Activated T-helper 1 cell treated with anti-CD3 and anti-CD28 coated beads, Interleukin-12 subunit alpha, Interleukin-12 subunit beta, Interleukin-2, Interleukin-4 antibody, amounts not matched to agents 30 ng/mL and 10 ng/mL and 1 ng/mL, durations not matched to agents 14 hours and 24 hours and 36 hours (primary cell): ENCODE results near the gene FALEC. TPM values are rescaled to one million over a fixed set of nuclear protein-coding genes. Genes with fewer than 3 reads are reported as not detected.
A peak's percentile ranks its signal among the peaks of the same experiment; 100 is the strongest.

ENCODE experiments used
- DNase-seq: peaks from one replicate; pipeline ENCODE4 v3.0.0; 2021; ENCODE audit warnings: low spot score
- H3K27ac Mint-ChIP-seq: one replicate; pipeline ENCODE4 v1.8.0; 2021; ENCODE audit warnings: mild to moderate bottlenecking, mixed read lengths
- H3K27me3 Mint-ChIP-seq: one replicate; pipeline ENCODE4 v1.8.0; 2022; ENCODE audit warnings: mild to moderate bottlenecking, moderate library complexity, mixed read lengths; ENCODE audit not compliant: insufficient read depth
- H3K36me3 Mint-ChIP-seq: one replicate; pipeline ENCODE4 v1.8.0; 2021; ENCODE audit warnings: low read depth, mixed read lengths
- H3K4me1 Mint-ChIP-seq: one replicate; pipeline ENCODE4 v1.8.0; 2021; ENCODE audit warnings: low read depth, mixed read lengths
- H3K4me3 Mint-ChIP-seq: one replicate; pipeline ENCODE4 v1.8.0; 2021; ENCODE audit warnings: mild to moderate bottlenecking, moderate library complexity, mixed read lengths
- H3K9me3 Mint-ChIP-seq: one replicate; pipeline ENCODE4 v1.8.0; 2021; ENCODE audit warnings: mixed read lengths
- intact Hi-C: fragments of 100-400 bp; cut with micrococcal nuclease; formaldehyde crosslinking; loops from one replicate; pipeline ENCODE4 v1.15.1; 2024
- total RNA-seq: library from RNA; stranded (reverse); gene quantifications from 2 replicates; pipeline ENCODE4 v1.2.3, GENCODE V29; 2022

Gene FALEC
- total RNA-seq, 1 donor from 2014 or later = not detected

- Mint-ChIP-seq H3K4me1 (no peaks in the 10 kb centered on the region), H3K9me3 (no peaks in the 10 kb centered on the region), H3K27me3 (no peaks in the 10 kb centered on the region), H3K4me3 (no peak overlapping the region), H3K27ac (no peak overlapping the region), H3K36me3 (no peaks in the 10 kb centered on the region)
- DNase-seq = no peak
- intact Hi-C loops = no loop called here
These were observed 22.5 kb downstream of the FALEC start for GRCh38 chr1:150537732-150538684.

- Mint-ChIP-seq H3K27ac (no peak overlapping the region), H3K4me1 (peaks cover 4% of the 10 kb centered on the region), H3K36me3 (no peaks in the 10 kb centered on the region), H3K4me3 (no peak overlapping the region), H3K9me3 (no peaks in the 10 kb centered on the region), H3K27me3 (peaks cover 14% of the 10 kb centered on the region)
- DNase-seq = no peak
- intact Hi-C loops = no loop called here
These were observed 28.1 kb downstream of the FALEC start for GRCh38 chr1:150543500-150544143.

- no peak for DNase-seq
- no peak overlapping the region for H3K27ac Mint-ChIP-seq
- intact Hi-C loops = no loop called here
- H3K9me3 Mint-ChIP-seq = no peaks in the 10 kb centered on the region
- H3K4me3 Mint-ChIP-seq = no peak overlapping the region
- peaks cover 4% of the 10 kb centered on the region for H3K4me1 Mint-ChIP-seq
- no peaks in the 10 kb centered on the region for H3K36me3 Mint-ChIP-seq
- peaks cover 14% of the 10 kb centered on the region for H3K27me3 Mint-ChIP-seq
These were observed 28.7 kb downstream of the FALEC start for GRCh38 chr1:150544204-150544603.

GRCh38 chr1:150545486-150546032, 30.0 kb downstream of the FALEC start:
- H3K9me3 Mint-ChIP-seq = no peaks in the 10 kb centered on the region
- no peak for DNase-seq
- H3K4me1 Mint-ChIP-seq = peaks cover 12% of the 10 kb centered on the region
- no peak overlapping the region for H3K27ac Mint-ChIP-seq
- no peaks in the 10 kb centered on the region for H3K36me3 Mint-ChIP-seq
- intact Hi-C loops = no loop called here
- H3K27me3 Mint-ChIP-seq = peaks cover 19% of the 10 kb centered on the region
- no peak overlapping the region for H3K4me3 Mint-ChIP-seq

- H3K9me3 Mint-ChIP-seq = no peaks in the 10 kb centered on the region
- peaks cover 22% of the 10 kb centered on the region for H3K27me3 Mint-ChIP-seq
- no peak overlapping the region for H3K4me3 Mint-ChIP-seq
- DNase-seq = no peak
- intact Hi-C loops = no loop called here
- peaks cover 3% of the 10 kb centered on the region for H3K36me3 Mint-ChIP-seq
- H3K27ac Mint-ChIP-seq = no peak overlapping the region
- peaks cover 21% of the 10 kb centered on the region for H3K4me1 Mint-ChIP-seq
These were observed 30.9 kb downstream of the FALEC start for GRCh38 chr1:150546294-150546937.

GRCh38 chr1:150548324-150548631, 32.7 kb downstream of the FALEC start:
- intact Hi-C loops = loop anchor here (2.0 kb wide), 1 partner anchor 33 kb away; the partner anchor contains the start of gene FALEC
- peaks cover 34% of the 10 kb centered on the region for H3K4me1 Mint-ChIP-seq
- DNase-seq = no peak
- no peaks in the 10 kb centered on the region for H3K9me3 Mint-ChIP-seq
- peak overlapping the region; percentile 86 for H3K4me3 Mint-ChIP-seq
- H3K27ac Mint-ChIP-seq = peak overlapping the region; percentile 74
- H3K27me3 Mint-ChIP-seq = peaks cover 22% of the 10 kb centered on the region
- H3K36me3 Mint-ChIP-seq = peaks cover 3% of the 10 kb centered on the region

- DNase-seq = no peak
- H3K4me3 Mint-ChIP-seq = peak within 1 kb of the TSS; percentile 86
- H3K4me1 Mint-ChIP-seq = peaks cover 34% of the 10 kb centered on the region
- intact Hi-C loops = loop anchor here (2.0 kb wide), 1 partner anchor 34 kb away; the partner anchor contains the start of gene FALEC
- H3K36me3 Mint-ChIP-seq = peaks cover 3% of the 10 kb centered on the region
- H3K27ac Mint-ChIP-seq = peak within 1 kb of the TSS; percentile 74
- no peaks in the 10 kb centered on the region for H3K9me3 Mint-ChIP-seq
- H3K27me3 Mint-ChIP-seq = peaks cover 22% of the 10 kb centered on the region
These were observed 33.3 kb downstream of the FALEC start, which contains the start of gene ADAMTSL4 for GRCh38 chr1:150548632-150549495. Gene ADAMTSL4 (plus strand): TSS chr1:150549408. CDS start chr1:150552289, 2,881 bp downstream.

- Mint-ChIP-seq H3K27ac (peak overlapping the region; percentile 62), H3K4me1 (peaks cover 34% of the 10 kb centered on the region), H3K36me3 (peaks cover 3% of the 10 kb centered on the region), H3K9me3 (no peaks in the 10 kb centered on the region), H3K4me3 (peak overlapping the region; percentile 83), H3K27me3 (peaks cover 20% of the 10 kb centered on the region)
- DNase-seq = no peak
- intact Hi-C loops = loop anchor here (2.0 kb wide), 1 partner anchor 35 kb away; the partner anchor contains the start of gene FALEC
These were observed 34.1 kb downstream of the FALEC start for GRCh38 chr1:150549496-150550221.

- peaks cover 4% of the 10 kb centered on the region for H3K36me3 Mint-ChIP-seq
- peak overlapping the region; percentile 83 for H3K4me3 Mint-ChIP-seq
- DNase-seq = no peak
- H3K9me3 Mint-ChIP-seq = no peaks in the 10 kb centered on the region
- H3K4me1 Mint-ChIP-seq = peaks cover 34% of the 10 kb centered on the region
- intact Hi-C loops = no loop called here
- peaks cover 17% of the 10 kb centered on the region for H3K27me3 Mint-ChIP-seq
- H3K27ac Mint-ChIP-seq = no peak overlapping the region
These were observed 34.9 kb downstream of the FALEC start for GRCh38 chr1:150550222-150551050.

- no peaks in the 10 kb centered on the region for H3K9me3 Mint-ChIP-seq
- intact Hi-C loops = no loop called here
- H3K4me1 Mint-ChIP-seq = peaks cover 34% of the 10 kb centered on the region
- H3K4me3 Mint-ChIP-seq = no peak overlapping the region
- H3K27ac Mint-ChIP-seq = peak overlapping the region; percentile 68
- DNase-seq = no peak
- peaks cover 14% of the 10 kb centered on the region for H3K27me3 Mint-ChIP-seq
- H3K36me3 Mint-ChIP-seq = peaks cover 7% of the 10 kb centered on the region
These were observed 35.7 kb downstream of the FALEC start for GRCh38 chr1:150551051-150551783.
